ENCODE results near the gene KIRREL2. TPM values are rescaled to one million over a fixed set of nuclear protein-coding genes. Genes with fewer than 3 reads are reported as not detected.

The KIRREL2 gene
- polyA plus RNA-seq, 3 donors = not detected

- peak overlapping the region; percentile 100 for H3K4me2 ChIP-seq (replicated peaks; ENCODE audit: extremely low read depth, low read length, poor library complexity, severe bottlenecking)
- peak overlapping the region; percentile 96 to 100 (median 100) for H3K27ac Mint-ChIP-seq
- H3K4me1 Mint-ChIP-seq = peaks cover 73% of the 10 kb centered on the region
- peaks cover 18 to 21% of the 10 kb centered on the region in 2 donors for H3K36me3 ChIP-seq (replicated peaks in 1 of 2; ENCODE audit: control insufficient read depth in 1 of 2, insufficient read depth in 2 of 2, low read length in 2 of 2)
- DNase-seq = peak in 2 of 3 donors; percentile 45 to 52
- H4K20me1 ChIP-seq (ENCODE audit: insufficient read depth, low read length) = peaks cover 2% of the 10 kb centered on the region
- H3K4me1 ChIP-seq (ENCODE audit: control insufficient read depth in 1 of 2, insufficient read depth in 2 of 2, low read length in 2 of 2) = peaks cover 86 to 96% of the 10 kb centered on the region in 2 donors
- H2AFZ ChIP-seq (ENCODE audit: insufficient read depth, low read depth, low read length, poor library complexity, severe bottlenecking) = no peak overlapping the region
- peak overlapping the region; percentile 84 for H3K9ac ChIP-seq (ENCODE audit: insufficient read depth, low read length, poor library complexity, severe bottlenecking)
- intact Hi-C loops (cut with micrococcal nuclease) = loop anchor here in 1 of 2 donors (2.0 to 10.0 kb wide), 5 partner anchors 26 to 460 kb away; partner anchors contain the start of genes FFAR2, IGFLR1, LIN37 and OVOL3
- peak overlapping the region; percentile 97 to 98 for H3K4me3 Mint-ChIP-seq
- H3K27me3 Mint-ChIP-seq (ENCODE audit: low read depth in 3 of 3) = peaks cover 0 to 12% (median 0%) of the 10 kb centered on the region in 3 donors
- H3K9me3 Mint-ChIP-seq = peaks cover 0 to 2% (median 0%) of the 10 kb centered on the region in 7 donors
- H3K79me2 ChIP-seq (ENCODE audit: insufficient read depth, low read length) = peaks cover 84% of the 10 kb centered on the region
- TF ChIP-seq, protein P1, sequence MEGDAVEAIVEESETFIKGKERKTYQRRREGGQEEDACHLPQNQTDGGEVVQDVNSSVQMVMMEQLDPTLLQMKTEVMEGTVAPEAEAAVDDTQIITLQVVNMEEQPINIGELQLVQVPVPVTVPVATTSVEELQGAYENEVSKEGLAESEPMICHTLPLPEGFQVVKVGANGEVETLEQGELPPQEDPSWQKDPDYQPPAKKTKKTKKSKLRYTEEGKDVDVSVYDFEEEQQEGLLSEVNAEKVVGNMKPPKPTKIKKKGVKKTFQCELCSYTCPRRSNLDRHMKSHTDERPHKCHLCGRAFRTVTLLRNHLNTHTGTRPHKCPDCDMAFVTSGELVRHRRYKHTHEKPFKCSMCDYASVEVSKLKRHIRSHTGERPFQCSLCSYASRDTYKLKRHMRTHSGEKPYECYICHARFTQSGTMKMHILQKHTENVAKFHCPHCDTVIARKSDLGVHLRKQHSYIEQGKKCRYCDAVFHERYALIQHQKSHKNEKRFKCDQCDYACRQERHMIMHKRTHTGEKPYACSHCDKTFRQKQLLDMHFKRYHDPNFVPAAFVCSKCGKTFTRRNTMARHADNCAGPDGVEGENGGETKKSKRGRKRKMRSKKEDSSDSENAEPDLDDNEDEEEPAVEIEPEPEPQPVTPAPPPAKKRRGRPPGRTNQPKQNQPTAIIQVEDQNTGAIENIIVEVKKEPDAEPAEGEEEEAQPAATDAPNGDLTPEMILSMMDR (IDR thresholded peaks at IDR 0.05) = no peak
- no peaks in the 10 kb centered on the region for H3K9me3 ChIP-seq (replicated peaks in 1 of 2; ENCODE audit: control insufficient read depth in 1 of 2, insufficient read depth in 1 of 2, low read length in 2 of 2)
- peak overlapping the region; percentile 95 to 98 for H3K27ac ChIP-seq (ENCODE audit: low read depth in 1 of 2, low read length in 2 of 2)
- H3K27me3 ChIP-seq (ENCODE audit: control insufficient read depth in 2 of 2, insufficient read depth in 2 of 2, low read length in 2 of 2) = no peaks in the 10 kb centered on the region
- no CpG with 5 or more reads among the region's 6 CpGs for WGBS (ENCODE audit: insufficient coverage)
- H3K36me3 Mint-ChIP-seq = peaks cover 33 to 41% of the 10 kb centered on the region in 2 donors
- H3K4me3 ChIP-seq (replicated peaks in 1 of 3; ENCODE audit: low read depth in 2 of 3, low read length in 3 of 3) = peak overlapping the region; percentile 36 to 99 (median 97)
Observed at GRCh38 chr19:35905178-35905727, 48.5 kb downstream of the KIRREL2 start.

- peaks cover 33 to 41% of the 10 kb centered on the region in 2 donors for H3K36me3 Mint-ChIP-seq
- H3K9ac ChIP-seq (ENCODE audit: insufficient read depth, low read length, poor library complexity, severe bottlenecking) = peak overlapping the region; percentile 82
- H3K4me3 Mint-ChIP-seq = peak overlapping the region; percentile 95 to 97
- peaks cover 88 to 99% of the 10 kb centered on the region in 2 donors for H3K4me1 ChIP-seq (ENCODE audit: control insufficient read depth in 1 of 2, insufficient read depth in 2 of 2, low read length in 2 of 2)
- WGBS (ENCODE audit: insufficient coverage) = 58% methylated on average over 9 of the region's 12 CpGs
- intact Hi-C loops (cut with micrococcal nuclease) = loop anchor here in 1 of 2 donors (10.0 kb wide), 4 partner anchors 147 to 463 kb away; partner anchors contain the start of genes FFAR2, IGFLR1, LIN37 and OVOL3
- no peaks in the 10 kb centered on the region for H3K9me3 ChIP-seq (replicated peaks in 1 of 2; ENCODE audit: control insufficient read depth in 1 of 2, insufficient read depth in 1 of 2, low read length in 2 of 2)
- H3K9me3 Mint-ChIP-seq = peaks cover 0 to 2% (median 0%) of the 10 kb centered on the region in 7 donors
- H3K4me1 Mint-ChIP-seq = peaks cover 77% of the 10 kb centered on the region
- peaks cover 18 to 21% of the 10 kb centered on the region in 2 donors for H3K36me3 ChIP-seq (replicated peaks in 1 of 2; ENCODE audit: control insufficient read depth in 1 of 2, insufficient read depth in 2 of 2, low read length in 2 of 2)
- peak overlapping the region; percentile 96 to 100 (median 100) for H3K27ac Mint-ChIP-seq
- TF ChIP-seq, protein P1 (IDR thresholded peaks at IDR 0.05) = no peak
- peak overlapping the region; percentile 51 to 99 (median 97) for H3K4me3 ChIP-seq (replicated peaks in 1 of 3; ENCODE audit: low read depth in 2 of 3, low read length in 3 of 3)
- H2AFZ ChIP-seq (ENCODE audit: insufficient read depth, low read depth, low read length, poor library complexity, severe bottlenecking) = no peak overlapping the region
- no peak for DNase-seq
- H3K4me2 ChIP-seq (replicated peaks; ENCODE audit: extremely low read depth, low read length, poor library complexity, severe bottlenecking) = peak overlapping the region; percentile 100
- peak overlapping the region; percentile 97 to 98 for H3K27ac ChIP-seq (ENCODE audit: low read depth in 1 of 2, low read length in 2 of 2)
- peaks cover 0 to 9% (median 0%) of the 10 kb centered on the region in 3 donors for H3K27me3 Mint-ChIP-seq (ENCODE audit: low read depth in 3 of 3)
- no peaks in the 10 kb centered on the region for H3K27me3 ChIP-seq (ENCODE audit: control insufficient read depth in 2 of 2, insufficient read depth in 2 of 2, low read length in 2 of 2)
- peaks cover 64% of the 10 kb centered on the region for H3K79me2 ChIP-seq (ENCODE audit: insufficient read depth, low read length)
- H4K20me1 ChIP-seq (ENCODE audit: insufficient read depth, low read length) = no peaks in the 10 kb centered on the region
Observed at GRCh38 chr19:35907377-35907745, 50.6 kb downstream of the KIRREL2 start.

Data from CD14-positive monocyte (primary cell).